ENCODE measurements around the gene FBXW2.

The FBXW2 gene

GRCh38 chr9:120741191-120741590 is 52.0 kb downstream of the FBXW2 start:
- no peak for DNase-seq

DNA sequence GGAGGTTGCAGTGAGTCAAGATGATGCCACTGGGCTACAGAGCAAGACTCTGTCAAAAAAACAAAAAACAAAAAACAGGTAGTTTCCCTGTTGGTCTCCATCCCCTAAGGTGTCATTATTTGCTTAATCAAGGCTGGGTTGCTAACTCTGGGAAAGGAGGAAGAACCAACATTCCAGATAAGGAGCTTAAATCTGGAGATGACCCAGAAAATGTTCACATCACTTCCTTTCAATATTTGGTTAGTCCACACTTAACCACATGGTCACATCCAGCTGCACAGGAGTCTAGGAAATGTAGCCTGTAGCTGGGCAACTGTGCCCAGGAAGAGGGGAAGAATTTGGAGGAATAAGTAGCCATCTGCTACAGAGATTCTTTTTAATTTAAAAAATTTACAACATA is 53.1 kb downstream of the FBXW2 start:
- DNase-seq = no peak

- DNase-seq = no peak
Measured at GRCh38 chr9:120737416-120738165, 55.6 kb downstream of the FBXW2 start.

- DNase-seq = no peak
Measured at GRCh38 chr9:120736881-120737280, 56.3 kb downstream of the FBXW2 start.

DNA sequence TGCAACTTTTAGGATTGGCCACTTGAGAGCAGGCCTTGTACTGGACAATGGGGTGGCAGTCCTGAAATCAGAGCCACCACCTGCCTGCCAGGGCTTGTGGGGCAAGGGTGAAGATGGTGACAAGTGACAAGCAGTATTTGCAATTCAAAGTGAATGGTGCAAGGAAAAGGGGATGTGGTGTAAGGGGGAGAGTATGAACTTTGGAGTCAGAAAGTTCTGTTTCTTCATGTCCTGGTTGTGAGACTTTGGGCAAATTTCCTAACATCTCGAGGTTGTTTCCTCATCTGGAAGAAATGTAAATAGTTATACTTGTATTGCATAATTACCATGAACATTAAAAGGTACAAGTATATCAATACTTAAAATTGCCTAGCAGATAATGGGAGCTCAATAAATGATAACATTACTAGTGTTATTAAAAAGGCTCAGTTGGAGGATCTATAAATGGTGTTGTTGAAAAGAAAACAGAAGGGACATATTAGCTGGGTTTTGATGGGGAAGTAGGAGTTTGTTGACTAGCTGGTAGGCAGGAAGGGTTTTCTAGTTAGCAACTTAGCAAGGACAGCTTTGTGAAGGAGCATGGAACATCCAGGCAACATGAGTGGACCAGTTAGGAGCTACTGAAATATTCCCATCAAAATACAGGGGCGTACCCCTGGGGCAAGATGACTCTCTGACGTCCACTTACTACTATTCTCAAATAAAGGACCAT is 57.6 kb downstream of the FBXW2 start:
- DNase-seq = no peak

- DNase-seq = no peak
Measured at GRCh38 chr9:120734607-120735410, 58.4 kb downstream of the FBXW2 start.

DNA sequence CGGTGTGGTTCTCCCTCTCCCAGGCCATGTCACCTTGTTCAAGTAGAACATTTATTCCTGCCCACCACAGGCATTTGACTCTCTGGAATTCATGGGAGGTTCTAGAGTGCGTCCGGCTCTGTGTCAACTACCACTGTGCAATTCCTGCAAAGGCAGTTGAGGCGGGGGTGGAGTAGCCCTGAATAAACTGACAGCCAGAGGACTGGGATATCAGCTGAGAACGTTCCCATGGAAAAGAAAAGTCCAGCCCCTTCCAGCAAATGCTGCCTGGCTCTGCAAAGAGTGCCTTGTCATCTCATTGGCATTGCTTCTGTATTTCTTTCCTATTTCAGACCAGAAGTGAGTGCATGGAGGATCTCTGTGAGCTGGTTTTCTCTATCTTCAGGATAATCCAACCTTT is 60.0 kb downstream of the FBXW2 start:
- DNase-seq = no peak

DNA sequence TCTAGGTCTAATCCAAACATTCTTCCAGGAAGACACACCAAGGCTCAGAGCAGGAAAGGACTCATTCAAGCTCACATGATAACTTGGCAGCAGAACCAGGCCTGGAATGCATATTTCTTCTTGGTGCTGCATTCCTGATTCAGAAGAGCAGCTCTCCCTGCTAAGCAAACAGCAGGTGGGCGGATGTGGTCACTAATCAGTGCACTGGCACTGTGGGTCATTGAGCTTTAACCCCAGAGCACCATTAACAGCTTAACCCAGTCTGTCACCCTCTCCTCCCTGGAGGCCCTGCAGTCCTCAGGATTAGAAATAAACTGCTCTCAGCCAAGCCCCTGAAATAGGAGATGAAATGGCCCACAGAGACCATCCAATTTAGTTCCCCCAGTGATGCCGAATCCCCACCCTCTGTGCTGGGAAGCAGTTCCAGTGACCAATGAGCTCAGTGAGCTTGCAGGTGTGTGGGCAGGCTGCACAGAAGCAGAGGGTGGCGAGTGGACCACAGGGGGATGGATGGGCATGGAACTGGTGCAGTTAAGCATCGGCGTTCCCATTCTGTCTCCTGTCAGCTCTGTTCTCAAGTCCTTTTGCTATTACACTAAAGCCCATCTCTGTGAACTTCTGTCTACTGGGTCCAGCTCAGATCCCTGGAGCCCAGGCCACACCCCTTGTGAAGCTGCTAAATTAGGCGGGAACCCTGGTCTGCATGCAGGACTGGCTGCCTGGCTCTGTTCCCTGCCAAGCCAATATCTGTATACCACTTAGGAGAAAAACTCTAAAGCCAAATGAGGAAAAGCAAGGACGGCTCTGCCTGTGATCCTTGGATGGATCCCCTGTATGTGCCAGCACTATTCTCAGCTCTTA is 62.3 kb downstream of the FBXW2 start:
- no peak for DNase-seq

- no peak for DNase-seq
Measured at GRCh38 chr9:120729791-120730241, 63.4 kb downstream of the FBXW2 start.

- DNase-seq = no peak
Measured at GRCh38 chr9:120726484-120726883, 66.7 kb downstream of the FBXW2 start.

- DNase-seq = no peak
Measured at GRCh38 chr9:120725907-120726306, 67.3 kb downstream of the FBXW2 start.

DNA sequence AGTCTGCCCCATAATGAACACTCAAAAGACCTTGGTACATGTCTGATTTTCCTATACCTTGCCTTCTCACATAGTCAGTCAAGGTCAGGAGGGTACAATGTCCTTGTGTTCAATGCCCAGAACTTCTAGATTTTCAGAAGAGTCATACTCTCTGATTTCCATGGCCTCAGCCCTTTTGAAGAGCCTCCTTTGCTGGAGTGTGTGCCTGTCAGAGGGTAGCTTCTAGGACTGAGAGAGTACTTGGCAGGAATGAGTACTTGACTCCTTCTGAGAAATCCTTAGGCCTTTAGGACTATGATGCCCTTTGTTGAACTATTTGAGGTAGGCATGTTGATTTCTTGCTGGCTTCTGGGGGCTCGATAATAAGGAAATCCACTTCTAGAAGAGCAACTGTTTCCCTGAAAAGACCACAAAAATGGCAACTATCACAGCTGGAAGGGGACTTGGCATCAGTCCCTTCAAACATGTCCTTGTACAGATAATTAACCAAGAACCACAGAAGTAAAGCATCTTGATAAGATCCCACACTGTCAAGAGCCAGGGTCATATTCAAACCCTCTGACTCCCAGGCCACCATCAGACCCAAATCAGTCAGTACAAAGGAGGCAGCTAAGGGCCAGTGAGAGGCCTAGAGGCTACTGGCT is 68.3 kb downstream of the FBXW2 start:
- DNase-seq = no peak

GRCh38 chr9:120723565-120723964 is 69.7 kb downstream of the FBXW2 start:
- no peak for DNase-seq

GRCh38 chr9:120720404-120720803 is 72.8 kb downstream of the FBXW2 start:
- DNase-seq = no peak

DNA sequence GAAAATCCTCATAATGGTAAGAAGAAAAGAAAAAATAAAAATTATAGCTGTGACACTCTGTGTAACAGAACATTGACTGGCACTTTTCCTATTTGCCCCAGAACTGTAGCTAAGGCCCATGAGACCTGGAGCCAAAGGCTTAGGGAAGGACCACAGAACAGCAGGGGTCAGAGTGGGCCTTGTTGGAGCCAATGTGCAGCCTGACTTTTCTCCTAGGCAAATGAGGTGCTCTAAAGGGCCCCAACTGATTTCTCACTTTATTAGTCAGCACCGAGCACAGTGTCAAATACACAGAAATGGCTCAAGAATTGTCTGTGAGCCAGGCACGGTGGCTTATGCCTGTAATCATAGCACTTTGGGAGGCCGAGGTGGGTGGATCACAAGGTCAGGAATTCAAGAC is 74.9 kb downstream of the FBXW2 start:
- DNase-seq = no peak

GRCh38 chr9:120717176-120717575 is 76.0 kb downstream of the FBXW2 start:
- no peak for DNase-seq

DNA sequence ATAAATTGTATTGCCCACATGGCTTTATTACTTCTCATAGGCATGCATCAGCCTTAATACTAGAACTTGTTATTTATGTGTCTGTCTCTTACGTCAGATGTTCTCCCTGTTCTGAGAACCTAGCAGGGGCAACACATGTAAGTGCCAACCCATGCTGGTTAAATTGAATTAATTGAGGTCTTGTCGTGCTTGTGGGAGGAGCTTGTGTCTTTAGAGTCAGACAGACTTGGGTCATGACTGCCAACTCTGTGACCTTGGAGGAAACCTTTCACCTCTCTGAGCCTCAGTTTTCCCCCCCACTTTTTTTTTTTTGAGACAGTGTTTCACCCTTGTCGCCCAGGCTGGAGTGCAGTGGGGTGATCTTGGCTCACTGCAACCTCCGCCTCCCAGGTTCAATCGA is 76.7 kb downstream of the FBXW2 start:
- no peak for DNase-seq

- no peak for DNase-seq
Measured at GRCh38 chr9:120715389-120715924, 77.8 kb downstream of the FBXW2 start.

- no peak for DNase-seq
Measured at GRCh38 chr9:120714846-120715388, 78.3 kb downstream of the FBXW2 start.

GRCh38 chr9:120714088-120714845 is 78.9 kb downstream of the FBXW2 start, which contains the start of gene MEGF9:
Gene MEGF9 (minus strand): TSS chr9:120714470. CDS start chr9:120714358, 112 bp downstream.
- DNase-seq = peak; percentile 98

Data from activated naive CD4-positive, alpha-beta T cell treated with Interleukin-2 at 50 U/mL for 16 hours (primary cell).